GM12878 (cell line): ENCODE data around the gene CYB561A3. TPM values are rescaled to one million over a fixed set of nuclear protein-coding genes. Genes with fewer than 3 reads are reported as not detected.

Source experiments
- ATAC-seq: fragments of 200-7000 bp; cut with Tn5 transposase; 3 replicates; pipeline ENCODE4 v1.9.1; 2020; ENCODE audit warnings: mild to moderate bottlenecking, moderate library complexity
- BruUV-seq: library from RNA; stranded (reverse); fragments of 400-500 nt; replicated peaks from 2 replicates; lab custom pipeline; 2021; lab: Mats Ljungman, UMichigan
- CTCF ChIA-PET: fragments of 300-600 bp; sonication (Branson Sonifier 250); formaldehyde crosslinking; extraction: SDS; loops from one replicate; lab custom pipeline; 2021; ENCODE audit warnings: inconsistent platforms; lab: Yijun Ruan, JAX
- POLR2A ChIA-PET: fragments of 350-600 bp; formaldehyde crosslinking; extraction: SDS; loops from one replicate; lab custom pipeline; 2021; ENCODE audit warnings: inconsistent platforms; lab: Charles Lee
- RAD21 ChIA-PET: fragments of 300-600 bp; sonication (Branson Sonifier 250); formaldehyde crosslinking; loops from one replicate; lab custom pipeline; 2023; ENCODE audit warnings: antibody characterized with exemption; ENCODE audit not compliant: unreplicated experiment; lab: Charles Lee
- SMC1A ChIA-PET: fragments of 300-600 bp; sonication (Branson Sonifier 250); formaldehyde crosslinking; loops from one replicate; lab custom pipeline; 2023; ENCODE audit not compliant: unreplicated experiment, uncharacterized antibody; lab: Charles Lee
- DNase-seq: peaks from one replicate; pipeline ENCODE4 v3.0.0-alpha.2; 2011; ENCODE audit warnings: low read depth, low spot score
- FAIRE-seq: peaks from 3 replicates; lab custom pipeline; 2011; peaks lifted over from hg19 to GRCh38; lab: Jason Lieb, UNC
- H2AFZ ChIP-seq: 2 replicates; pipeline ENCODE4 v1.6.0; 2011; ENCODE audit warnings: low read depth, low read length, control low read depth; ENCODE audit not compliant: control insufficient read depth
- H3K27ac ChIP-seq: 2 replicates; pipeline ENCODE4 v1.5.1; 2011; ENCODE audit warnings: control low read depth; ENCODE audit not compliant: control insufficient read depth, insufficient read depth
- H3K27me3 ChIP-seq, 2 experiments: replicated peaks in 1 of 2; 2 replicates each; pipeline versions ENCODE4 v1.6.0 to v1.6.1; 2011; ENCODE audit warnings: low read length in 1 of 2; ENCODE audit not compliant: control insufficient read depth in 2 of 2, insufficient read depth in 2 of 2
- H3K36me3 ChIP-seq, 2 experiments: 2 replicates each; pipeline ENCODE4 v1.5.1; 2011; ENCODE audit warnings: low read length in 1 of 2; ENCODE audit not compliant: control insufficient read depth in 2 of 2, insufficient read depth in 2 of 2
- H3K4me1 ChIP-seq: 2 replicates; pipeline ENCODE4 v1.6.1; 2011; ENCODE audit warnings: mild to moderate bottlenecking, low read length, moderate library complexity, mixed read lengths; ENCODE audit not compliant: control insufficient read depth, insufficient read depth
- H3K4me2 ChIP-seq: 2 replicates; pipeline ENCODE4 v1.6.0; 2011; ENCODE audit warnings: control low read depth; ENCODE audit not compliant: control insufficient read depth, insufficient read depth
- H3K4me3 ChIP-seq: fragments of 200-600 bp; sonication (generic); 2 replicates; pipeline ENCODE4 v1.5.1; 2016
- H3K79me2 ChIP-seq: 2 replicates; pipeline ENCODE4 v1.6.0; 2011; ENCODE audit warnings: low read length; ENCODE audit not compliant: control insufficient read depth, insufficient read depth
- H3K9ac ChIP-seq: 2 replicates; pipeline ENCODE4 v1.8.0; 2011; ENCODE audit warnings: low read length, control low read depth, mixed read lengths; ENCODE audit not compliant: control insufficient read depth, insufficient read depth
- H3K9me3 ChIP-seq: replicated peaks from 3 replicates; pipeline ENCODE4 v1.5.1; 2011; ENCODE audit warnings: mild to moderate bottlenecking, low read length; ENCODE audit not compliant: control insufficient read depth, insufficient read depth
- H4K20me1 ChIP-seq: 2 replicates; pipeline ENCODE4 v1.6.0; 2011; ENCODE audit not compliant: control insufficient read depth, insufficient read depth
- BACH1 ChIP-seq: fragments of 450-650 bp; IDR thresholded peaks from 2 replicates; pipeline ENCODE4 v1.6.1; 2017; ENCODE audit warnings: mild to moderate bottlenecking, borderline replicate concordance
- DPF2 ChIP-seq: fragments of 450-650 bp; IDR thresholded peaks from 2 replicates; pipeline ENCODE4 v1.6.1; 2017; ENCODE audit warnings: mild to moderate bottlenecking
- KDM1A ChIP-seq: fragments of 200-600 bp; sonication (generic); IDR thresholded peaks from 2 replicates; pipeline ENCODE4 v1.6.1; 2016; ENCODE audit warnings: borderline replicate concordance
- LARP7 ChIP-seq: fragments of 450-650 bp; IDR thresholded peaks from 2 replicates; pipeline ENCODE4 v1.6.1; 2017; ENCODE audit warnings: mild to moderate bottlenecking
- MLLT1 ChIP-seq: fragments of 450-650 bp; IDR thresholded peaks from 2 replicates; pipeline ENCODE4 v1.6.1; 2016; ENCODE audit warnings: mild to moderate bottlenecking
- ZNF24 ChIP-seq: fragments of 450-650 bp; IDR thresholded peaks from 2 replicates; pipeline ENCODE4 v1.6.1; 2017; ENCODE audit warnings: antibody characterized with exemption, mild to moderate bottlenecking
- WGBS: methylation state at CpG from one replicate; pipeline ENCODE4 v1.1.6; 2016; ENCODE audit warnings: low lambda C conversion rate; ENCODE audit not compliant: insufficient replicate concordance, insufficient coverage; ENCODE audit errors: missing lambda C conversion rate; 5-methylcytosine and 5-hydroxymethylcytosine counted together
- in situ Hi-C: fragments of 300-500 bp; cut with MboI; formaldehyde crosslinking; loops from 9 replicates; pipeline ENCODE4 v1.14.3; 2018; ENCODE audit warnings: mixed read lengths
- intact Hi-C: fragments of 100-400 bp; cut with micrococcal nuclease; formaldehyde crosslinking; loops from one replicate; pipeline ENCODE4 v1.14.2; 2022; ENCODE audit not compliant: unreplicated experiment
- polyA plus RNA-seq, 11 experiments: library from polyadenylated mRNA; depleted of rRNA in 4 of 11; unstranded in 6 of 11; stranded (reverse) in 5 of 11; fragments of >200 nt; fragmentation: Nextera tagmentation in 4 of 11; fragmentation: Illumina TruSeq in 1 of 11; extraction: Ambion mirVana in 4 of 11; extraction: Trizol in 1 of 11; gene quantifications; 1 replicate in 1 of 11; 2 replicates in 10 of 11; pipeline versions ENCODE4 v1.2.1 to v1.2.3, GENCODE V29; 2011 to 2016; ENCODE audit warnings: inconsistent platforms in 2 of 11, missing spikeins in 2 of 11, low read depth in 1 of 11
- total RNA-seq, 4 experiments: library from RNA; depleted of rRNA in 3 of 4; stranded (reverse); fragments of >200 nt in 3 of 4; fragmentation: Illumina TruSeq in 1 of 4; extraction: Trizol in 1 of 4; gene quantifications; 2 replicates each; pipeline versions ENCODE4 v1.2.1 to v1.2.3, GENCODE V29; 2013 to 2021

The CYB561A3 gene
- total and polyA plus RNA-seq, 10 of the 15 experiments (the other 5 are each of a cell fraction or from before 2014, with no cell fraction given), result 40.1 to 169 (median 74.4) TPM

- intact Hi-C loops, result loop anchor here (1.0 kb wide), 1 partner anchor 29 kb away; the partner anchor contains the start of genes DDB1 and TKFC
- H3K27me3 ChIP-seq, result no peaks in the 10 kb centered on the region
- H3K4me1 ChIP-seq, result peaks cover 23% of the 10 kb centered on the region
- H3K9ac ChIP-seq, result peak overlapping the region; percentile 91
- FAIRE-seq, result peak; percentile 7
- no peaks in the 10 kb centered on the region for H3K9me3 ChIP-seq
- in situ Hi-C loops, result no loop called here
- ChIA-PET POLR2A (interaction anchor here (1.2 to 8.7 kb wide), 7 partner anchors 6 to 321 kb away, joined by 3 to 111 read pairs (median 21); partner anchors contain the start of genes DDB1, TKFC and TMEM216), RAD21 (interaction anchor here (5.5 to 13.0 kb wide), 3 partner anchors 6 to 27 kb away, joined by 43 to 172 read pairs (median 72); partner anchors contain the start of genes DDB1 and TKFC), SMC1A (interaction anchor here (0.6 to 12.8 kb wide), 7 partner anchors 8 to 422 kb away, joined by 3 to 243 read pairs (median 8); partner anchors contain the start of genes DDB1, TKFC, TMEM216 and VWCE), CTCF (interaction anchor here (1.2 to 23.9 kb wide), 4 partner anchors 9 to 24 kb away, joined by 3 to 387 read pairs (median 156); no protein-coding TSS in a partner anchor)
- peak overlapping the region; percentile 98 for H3K27ac ChIP-seq
- H2AFZ ChIP-seq, result peak overlapping the region; percentile 99
- H3K79me2 ChIP-seq, result peaks cover 51% of the 10 kb centered on the region
- H3K36me3 ChIP-seq, result peaks cover 8 to 14% of the 10 kb centered on the region in 2 experiments
- DNase-seq, result no peak
- H4K20me1 ChIP-seq, result no peaks in the 10 kb centered on the region
- peak; percentile 6 for ATAC-seq
- peak overlapping the region; percentile 99 for H3K4me3 ChIP-seq
- 0 out of 2 replicates have a peak, but pooled peaks have one; percentile 13 for TF ChIP-seq LARP7
- no peak for TF ChIP-seq ZNF24
- BruUV-seq, result TSS peak; percentile 85
- 1% methylated on average over 12 of the region's 12 CpGs for WGBS
- H3K4me2 ChIP-seq, result peak overlapping the region; percentile 89
These were observed 827 bp upstream of the CYB561A3 start for GRCh38 chr11:61362542-61362875.

GRCh38 chr11:61361237-61361740 lies 393 bp downstream of the CYB561A3 start:
- peaks cover 35% of the 10 kb centered on the region for H3K4me1 ChIP-seq
- no peak for DNase-seq

More at GRCh38 chr11:61361237-61361740, 393 bp downstream of the CYB561A3 start:
- peak overlapping the region; percentile 99 for H3K4me3 ChIP-seq
- H4K20me1 ChIP-seq, result no peaks in the 10 kb centered on the region
- TF ChIP-seq DPF2 (0 out of 2 replicates have a peak, but pooled peaks have one; percentile 36), MLLT1 (0 out of 2 replicates have a peak, but pooled peaks have one; percentile 40), BACH1 (0 out of 2 replicates have a peak, but pooled peaks have one; percentile 10), KDM1A (no peak)
- TF ChIP-seq, all 136 proteins: peak for 3
- Histone ChIP-seq H3K27me3 (no peaks in the 10 kb centered on the region), H3K9ac (peak overlapping the region; percentile 91), H3K79me2 (peaks cover 56% of the 10 kb centered on the region), H3K36me3 (peaks cover 3 to 15% of the 10 kb centered on the region in 2 experiments), H2AFZ (peak overlapping the region; percentile 99), H3K27ac (peak overlapping the region; percentile 98), H3K4me2 (peak overlapping the region; percentile 76), H3K9me3 (no peaks in the 10 kb centered on the region)
- ChIA-PET CTCF (interaction anchor here (1.4 to 23.9 kb wide), 5 partner anchors 8 to 31 kb away, joined by 3 to 387 read pairs (median 7); partner anchors contain the start of gene TMEM216), POLR2A (interaction anchor here (0.6 to 8.7 kb wide), 13 partner anchors 8 to 448 kb away, joined by 3 to 111 read pairs (median 4); partner anchors contain the start of genes CPSF7, DDB1, SDHAF2 and TKFC), RAD21 (interaction anchor here (0.8 to 13.0 kb wide), 10 partner anchors 7 to 74 kb away, joined by 3 to 172 read pairs (median 4); partner anchors contain the start of genes CPSF7, DDB1, SDHAF2 and TKFC), SMC1A (interaction anchor here (0.6 to 12.8 kb wide), 6 partner anchors 9 to 100 kb away, joined by 3 to 243 read pairs (median 44); partner anchors contain the start of genes DDB1, TKFC and VWCE)
- ATAC-seq (no peak; the same call in 2 of the 3 replicates), FAIRE-seq (no peak)
- under 1% methylated on average over 22 of the region's 22 CpGs for WGBS
- in situ Hi-C loops, result no loop called here
- intact Hi-C loops, result no loop called here
- TSS peak; percentile 83 for BruUV-seq
